Left forelimb (tissue), 1 donor: ENCODE measurements around the gene TPP1.

ENCODE experiments used
- DNase-seq: peaks from one replicate; pipeline ENCODE4 v3.0.0-alpha.2; 2018; ENCODE audit warnings: low spot score

TPP1 gene

GRCh38 chr11:6646918-6647679 is 27.9 kb upstream of the TPP1 start:
- DNase-seq, result peak; percentile 76

- DNase-seq, result peak; percentile 88
Measured at GRCh38 chr11:6646576-6646917, 27.3 kb upstream of the TPP1 start.

GRCh38 chr11:6646071-6646470 is 26.8 kb upstream of the TPP1 start:
- DNase-seq, result peak; percentile 80

GRCh38 chr11:6642957-6643356 is 23.7 kb upstream of the TPP1 start:
- peak; percentile 15 for DNase-seq

- DNase-seq, result no peak
Measured at GRCh38 chr11:6640985-6641701, 21.9 kb upstream of the TPP1 start.

GRCh38 chr11:6640036-6640984 is 21.1 kb upstream of the TPP1 start:
- DNase-seq, result no peak

- DNase-seq, result no peak
Measured at GRCh38 chr11:6638429-6638828, 19.2 kb upstream of the TPP1 start.

- no peak for DNase-seq
Measured at GRCh38 chr11:6637871-6638270, 18.6 kb upstream of the TPP1 start.

- no peak for DNase-seq
Measured at GRCh38 chr11:6636480-6636879, 17.3 kb upstream of the TPP1 start.

GRCh38 chr11:6635082-6635932 is 16.1 kb upstream of the TPP1 start:
- no peak for DNase-seq

GRCh38 chr11:6634534-6634933 is 15.3 kb upstream of the TPP1 start:
- no peak for DNase-seq

- no peak for DNase-seq
Measured at GRCh38 chr11:6633422-6634408, 14.5 kb upstream of the TPP1 start.

- DNase-seq, result no peak
Measured at GRCh38 chr11:6632116-6633073, 13.2 kb upstream of the TPP1 start.

GRCh38 chr11:6631361-6631890 is 12.2 kb upstream of the TPP1 start:
- no peak for DNase-seq

- no peak for DNase-seq
Measured at GRCh38 chr11:6630632-6631291, 11.5 kb upstream of the TPP1 start.

- no peak for DNase-seq
Measured at GRCh38 chr11:6629892-6630631, 10.8 kb upstream of the TPP1 start.

- DNase-seq, result no peak
Measured at GRCh38 chr11:6629573-6629891, 10.3 kb upstream of the TPP1 start.

GRCh38 chr11:6628526-6628925 is 9.3 kb upstream of the TPP1 start:
- no peak for DNase-seq
